Measurements from ENCODE around the gene HSD17B12.

HSD17B12 gene

DNA sequence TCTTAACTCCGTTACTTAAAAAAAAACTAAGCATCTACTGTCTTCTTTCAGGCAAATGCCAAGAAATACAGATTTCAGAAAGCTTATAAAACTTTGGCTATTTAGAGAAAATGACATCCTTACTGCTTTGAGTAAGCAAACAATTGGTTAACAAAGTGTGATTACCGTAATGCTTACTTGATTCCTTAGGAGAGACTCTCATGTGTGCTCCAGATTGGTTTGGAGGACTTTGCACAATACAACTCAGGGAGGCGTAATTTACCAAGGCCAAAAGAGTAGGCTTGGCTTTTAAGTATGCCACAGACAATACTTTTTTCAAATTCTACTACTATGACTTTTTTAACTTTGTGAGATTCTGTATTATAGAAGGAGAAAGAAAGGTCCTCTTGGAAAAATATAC, 123.2 kb downstream of the HSD17B12 start:
- DNase-seq (ENCODE audit: low read depth, low spot score) = no peak

DNA sequence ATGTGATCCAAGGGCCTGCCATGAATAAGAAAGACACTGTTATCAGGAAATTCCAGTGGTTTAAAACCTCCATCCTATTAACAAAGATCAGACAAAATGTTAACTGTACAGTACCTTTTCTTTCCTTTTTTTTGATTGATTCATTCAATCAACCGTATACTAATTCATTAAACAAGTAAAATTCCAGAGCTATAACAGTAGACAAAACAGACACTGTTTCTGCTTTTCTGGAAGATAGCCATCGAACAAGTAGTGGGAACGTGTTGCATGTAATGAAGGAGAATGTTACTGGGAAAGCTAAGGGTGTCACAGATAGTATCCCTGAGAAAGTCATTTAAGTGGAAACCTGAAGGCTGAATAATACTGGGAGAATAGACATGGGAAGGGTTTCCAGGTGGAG, 126.4 kb downstream of the HSD17B12 start:
- DNase-seq (ENCODE audit: low read depth, low spot score) = peak; percentile 49

DNA sequence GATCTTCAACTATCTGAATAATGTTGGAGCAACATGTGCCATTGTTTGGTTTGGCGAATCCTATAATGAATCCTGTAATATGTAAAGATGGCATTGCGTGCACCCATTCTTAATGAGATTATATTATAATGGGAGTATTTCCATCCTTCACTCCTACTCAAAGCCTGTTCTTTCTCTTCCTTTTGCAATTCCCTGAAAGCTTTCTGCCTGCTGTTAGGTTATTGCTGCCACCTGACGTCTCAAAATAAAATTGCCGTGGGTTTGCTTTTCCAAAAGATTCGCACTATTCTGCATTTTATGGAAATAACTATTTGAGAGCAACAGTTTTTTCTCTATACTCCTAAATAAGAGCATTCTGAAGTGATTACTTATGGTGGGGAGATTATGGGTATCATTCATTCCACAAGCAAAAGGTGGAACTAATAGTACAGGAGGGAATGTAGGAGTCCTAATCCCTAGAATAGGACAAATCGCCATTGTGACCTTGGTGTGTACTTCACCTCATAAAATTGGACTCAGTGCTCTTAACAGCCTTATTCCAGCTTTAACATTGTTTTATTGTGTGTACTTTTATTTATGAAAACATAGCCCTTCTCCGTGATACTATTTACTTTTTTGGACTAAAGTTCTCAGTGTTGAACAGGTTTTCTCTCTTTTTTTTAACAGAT, 130.5 kb downstream of the HSD17B12 start:
- DNase-seq (ENCODE audit: low read depth, low spot score) = peak; percentile 31

DNA sequence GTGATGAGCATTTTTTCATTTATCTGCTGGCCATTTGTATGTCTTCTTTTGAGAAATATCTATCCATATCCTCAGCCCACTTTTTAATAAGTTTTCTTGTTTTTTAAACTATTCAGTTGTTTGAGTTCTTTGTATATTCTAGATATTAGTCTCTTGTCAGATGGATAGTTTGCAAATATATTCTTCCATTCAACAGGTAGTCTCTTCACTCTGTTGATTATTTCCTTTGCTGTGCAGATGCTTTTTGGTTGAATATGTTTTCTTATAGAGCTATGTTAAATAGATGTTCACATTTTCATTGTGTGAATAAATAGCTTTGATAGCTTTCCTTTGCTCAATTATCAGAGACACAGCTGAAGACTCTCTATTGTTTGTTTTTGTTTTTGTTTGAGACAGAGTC, 131.9 kb downstream of the HSD17B12 start:
- DNase-seq (ENCODE audit: low read depth, low spot score) = no peak

DNA sequence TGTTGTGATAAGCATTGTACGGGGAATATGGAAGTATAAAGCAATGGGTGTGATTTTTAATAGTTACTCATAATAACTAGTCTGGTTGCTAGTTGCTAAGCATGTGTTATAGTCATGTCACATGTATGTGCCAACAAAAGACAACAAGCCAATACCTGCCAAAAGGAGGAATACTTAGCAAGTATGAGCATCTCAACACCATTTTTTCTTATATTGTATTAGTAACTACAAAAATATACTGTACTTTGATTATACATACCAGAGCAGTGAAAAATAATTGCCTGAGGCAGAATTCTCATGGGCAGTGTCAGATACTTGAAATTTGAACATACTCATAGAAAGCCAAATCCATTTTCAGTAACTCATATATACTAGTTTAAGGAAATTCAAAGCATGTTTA, 137.7 kb downstream of the HSD17B12 start:
- DNase-seq (ENCODE audit: low read depth, low spot score) = no peak

DNA sequence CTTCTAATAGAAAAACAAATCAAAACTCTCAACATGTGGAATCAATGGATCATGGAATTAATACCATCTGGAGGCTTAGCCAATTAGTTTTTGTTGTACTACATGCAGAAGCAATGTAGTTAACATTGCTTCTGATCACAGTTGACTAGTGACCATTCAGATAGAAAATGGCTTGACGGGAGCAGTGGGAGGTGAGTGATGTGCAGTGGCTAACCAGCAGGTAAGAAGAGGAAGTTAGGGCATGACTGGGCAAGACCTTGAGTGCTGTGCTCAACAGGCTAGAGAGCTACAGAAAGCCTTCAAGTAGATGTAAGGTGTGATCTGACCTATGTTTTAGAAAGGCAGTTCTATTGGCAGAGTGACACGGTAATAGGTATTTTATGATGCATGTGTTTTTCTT, 139.4 kb downstream of the HSD17B12 start:
- DNase-seq (ENCODE audit: low read depth, low spot score) = no peak

DNA sequence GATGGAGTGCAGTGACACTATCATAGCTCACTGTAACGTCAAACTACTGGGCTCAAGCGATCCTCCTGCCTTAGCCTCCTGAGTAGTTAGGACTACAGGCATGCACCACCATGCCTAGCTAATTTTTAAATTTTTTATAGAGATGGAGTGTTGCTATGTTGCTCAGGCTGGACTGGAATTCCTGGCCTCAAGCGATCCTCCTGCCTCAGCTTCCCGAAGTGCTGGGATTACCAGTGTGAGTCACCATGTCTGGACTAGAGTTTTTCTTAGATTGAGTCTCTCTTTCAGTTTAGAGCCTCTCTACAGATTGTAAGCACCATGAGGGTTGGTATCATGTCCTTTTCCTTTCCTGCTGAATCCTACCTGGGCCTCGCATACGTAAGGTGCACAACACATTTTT, 142.8 kb downstream of the HSD17B12 start:
- no peak for DNase-seq (ENCODE audit: low read depth, low spot score)

DNA sequence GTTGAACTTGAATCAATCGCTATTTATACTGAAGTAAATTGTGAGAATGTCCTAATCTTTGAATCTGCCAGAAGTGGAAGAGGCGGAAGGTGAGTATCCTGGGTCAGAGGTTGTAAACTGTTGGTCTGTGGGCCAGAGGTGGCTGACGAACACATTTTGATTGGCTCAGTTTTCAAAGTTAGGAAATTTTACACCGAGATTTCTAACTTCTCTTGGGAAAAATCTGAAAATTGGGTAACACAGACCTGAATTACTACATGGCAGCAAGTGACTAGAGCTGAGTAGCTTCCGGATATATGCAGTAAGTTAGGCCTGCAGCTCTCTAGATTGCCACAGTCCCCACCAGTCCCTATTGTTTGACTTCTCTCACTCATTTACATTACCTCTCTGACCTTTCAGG, 143.3 kb downstream of the HSD17B12 start:
- no peak for DNase-seq (ENCODE audit: low read depth, low spot score)

DNA sequence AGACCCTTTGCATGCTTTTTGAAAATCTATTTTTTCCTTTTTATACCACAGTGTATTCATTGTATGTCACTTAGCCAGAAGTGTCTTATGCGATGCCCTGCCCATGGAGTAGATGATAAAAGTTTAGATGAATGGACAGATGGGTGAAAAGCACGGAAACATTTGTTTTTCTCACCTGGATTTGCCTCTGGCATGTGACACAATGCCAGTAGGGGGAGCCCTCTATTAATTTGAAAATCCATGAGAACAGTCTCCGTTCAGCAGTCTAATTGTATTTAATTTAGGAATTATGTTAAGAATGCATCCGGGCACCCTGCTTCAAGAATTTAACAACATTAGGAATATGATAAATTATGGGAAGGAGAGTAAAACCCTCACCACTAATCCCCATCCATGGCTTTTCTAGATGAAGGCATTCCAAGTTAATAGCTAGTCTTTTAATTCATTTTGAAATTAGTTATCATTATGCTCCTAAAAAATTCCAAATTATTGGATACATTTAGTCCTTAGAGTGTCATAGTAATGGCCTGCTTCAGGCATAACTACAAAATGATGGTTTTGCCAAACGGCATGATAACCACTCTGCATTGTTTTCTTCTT, 144.8 kb downstream of the HSD17B12 start:
- peak; percentile 57 for DNase-seq (ENCODE audit: low read depth, low spot score)

DNA sequence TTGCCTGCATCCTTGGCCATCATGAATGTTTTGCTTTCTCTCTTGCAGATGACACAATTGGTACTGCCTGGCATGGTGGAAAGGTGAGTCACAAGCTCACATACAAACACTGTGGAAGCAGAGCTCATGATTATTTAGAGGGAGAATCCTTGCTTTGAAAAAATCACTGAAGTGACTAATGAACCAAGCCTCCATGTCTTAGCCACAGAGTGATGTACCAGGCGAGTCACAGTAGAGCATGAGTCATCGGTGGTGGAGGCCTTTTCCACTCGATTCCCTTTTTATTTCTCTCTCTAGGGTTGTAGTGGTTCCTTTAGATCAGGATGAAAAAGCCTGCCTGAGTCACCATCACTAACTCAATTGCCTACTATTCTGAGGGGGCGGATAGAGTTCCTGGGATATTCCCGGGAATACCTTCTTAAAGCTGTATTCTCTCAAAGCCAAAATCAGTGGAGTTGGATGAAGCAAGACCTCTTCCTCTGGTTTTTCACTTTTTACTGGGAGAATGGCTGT, 150.4 kb downstream of the HSD17B12 start:
- DNase-seq (ENCODE audit: low read depth, low spot score) = peak; percentile 98

DNA sequence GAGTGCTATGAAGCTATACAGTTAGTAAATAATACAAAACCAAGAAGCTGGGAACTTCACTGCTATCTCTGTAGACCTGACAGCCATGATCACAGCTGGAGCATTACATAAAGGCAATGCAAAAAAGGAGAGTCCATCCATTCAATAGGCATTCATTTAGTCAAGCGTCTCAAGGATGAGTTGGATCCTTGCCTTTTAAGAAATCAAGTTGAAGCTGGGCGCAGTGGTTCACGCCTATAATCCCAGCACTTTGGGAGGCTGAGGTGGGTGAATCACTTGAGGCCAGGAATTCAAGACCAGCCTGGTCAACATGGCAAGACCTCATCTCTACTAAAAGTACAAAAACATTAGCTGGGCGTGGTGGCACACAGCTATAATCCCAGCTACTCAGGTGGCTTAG, 152.0 kb downstream of the HSD17B12 start:
- peak; percentile 21 for DNase-seq (ENCODE audit: low read depth, low spot score)

DNA sequence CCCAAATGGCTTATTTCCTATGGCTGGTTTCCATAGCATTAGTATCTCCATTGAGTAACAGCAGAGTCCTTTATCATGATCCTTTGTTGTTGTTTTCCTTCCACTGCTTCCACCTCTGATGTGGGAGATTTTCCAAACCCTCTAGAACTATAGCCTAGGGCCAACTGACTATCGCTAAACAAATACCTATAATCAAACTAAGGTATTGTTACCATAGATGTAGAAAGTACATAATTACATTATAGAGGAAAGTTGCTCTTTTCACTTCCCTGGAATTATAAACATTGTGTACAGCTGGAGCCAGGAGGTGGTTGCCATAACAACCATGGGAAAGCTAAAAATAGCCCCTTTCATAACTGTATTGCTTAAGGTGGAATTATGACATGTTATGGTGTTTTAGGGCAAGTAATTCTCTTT, 153.1 kb downstream of the HSD17B12 start:
- peak; percentile 46 for DNase-seq (ENCODE audit: low read depth, low spot score)

DNA sequence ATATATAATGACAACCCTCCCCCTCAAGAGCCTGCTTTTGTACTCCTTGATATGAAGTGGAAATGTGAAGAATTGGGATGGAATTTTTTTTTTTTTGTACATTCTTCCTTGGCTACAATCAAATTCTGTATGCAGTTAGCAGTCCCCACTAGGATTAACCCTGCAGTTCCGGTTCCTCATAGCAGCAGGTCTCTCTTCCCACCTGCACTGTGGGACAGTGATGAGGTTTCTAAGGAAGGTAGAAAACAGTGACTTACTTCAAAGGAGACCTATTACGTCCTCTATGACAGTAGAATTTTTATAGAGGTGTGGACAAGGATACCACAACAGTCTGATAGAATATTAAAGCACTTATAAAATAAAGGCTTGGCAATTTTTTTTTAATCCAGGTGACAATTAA, 153.7 kb downstream of the HSD17B12 start:
- no peak for DNase-seq (ENCODE audit: low read depth, low spot score)

DNA sequence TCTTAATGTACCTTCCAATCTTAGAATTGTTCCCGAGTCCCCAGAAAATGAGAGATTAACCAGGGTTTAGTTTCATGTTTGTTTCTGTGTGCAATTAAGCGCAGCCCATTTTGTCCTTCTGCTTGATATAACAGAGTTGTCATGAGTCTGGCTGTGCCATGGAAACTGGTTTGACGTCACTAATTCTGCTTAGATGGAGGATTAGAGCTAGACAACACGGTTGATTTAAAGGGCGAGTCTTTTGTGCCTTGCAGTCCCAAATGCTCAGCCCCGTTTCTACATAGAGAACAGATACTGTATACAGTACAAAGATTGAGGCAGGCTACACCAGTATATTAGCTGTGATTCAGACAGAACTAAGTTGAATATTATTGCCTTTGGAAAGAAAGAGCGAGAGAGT, 154.6 kb downstream of the HSD17B12 start:
- peak; percentile 77 for DNase-seq (ENCODE audit: low read depth, low spot score)

DNA sequence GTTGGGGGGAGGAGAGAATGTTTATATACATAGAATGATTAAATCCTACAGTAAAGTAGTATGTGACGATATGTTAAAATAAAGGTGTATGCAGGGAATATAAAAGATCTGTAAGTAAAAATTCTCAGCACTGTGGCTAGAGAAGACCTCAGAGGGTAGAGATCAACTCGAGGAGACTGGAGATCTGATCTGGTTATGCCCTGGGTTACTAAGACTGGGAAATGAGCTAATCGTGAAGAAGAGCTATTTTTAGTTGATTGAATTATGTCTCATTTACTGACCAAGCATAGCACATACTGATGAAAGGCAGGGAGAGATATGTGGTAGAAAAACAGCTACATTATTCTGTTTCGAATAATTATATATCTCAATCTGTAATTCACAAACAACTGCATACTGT, 157.3 kb downstream of the HSD17B12 start:
- no peak for DNase-seq (ENCODE audit: low read depth, low spot score)

DNA sequence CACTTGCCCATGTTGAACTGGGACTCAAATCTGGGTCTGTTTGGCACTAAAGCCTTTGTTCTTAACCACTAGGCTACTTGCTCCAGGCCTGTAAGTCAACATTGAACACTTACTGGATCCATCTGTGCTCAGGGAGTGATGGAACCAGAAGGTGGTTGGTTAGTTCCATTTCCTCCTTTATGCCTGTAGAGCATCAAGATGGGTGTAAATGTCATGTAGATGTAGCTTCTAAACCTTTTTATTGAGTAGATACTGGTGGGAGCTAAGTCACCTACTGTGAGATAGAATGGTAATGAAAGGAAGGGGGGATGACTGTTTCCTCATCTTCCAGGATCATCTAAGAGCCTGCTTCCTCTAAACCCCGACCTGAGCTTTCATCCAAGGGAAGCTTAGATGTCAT, 161.5 kb downstream of the HSD17B12 start:
- no peak for DNase-seq (ENCODE audit: low read depth, low spot score)

DNA sequence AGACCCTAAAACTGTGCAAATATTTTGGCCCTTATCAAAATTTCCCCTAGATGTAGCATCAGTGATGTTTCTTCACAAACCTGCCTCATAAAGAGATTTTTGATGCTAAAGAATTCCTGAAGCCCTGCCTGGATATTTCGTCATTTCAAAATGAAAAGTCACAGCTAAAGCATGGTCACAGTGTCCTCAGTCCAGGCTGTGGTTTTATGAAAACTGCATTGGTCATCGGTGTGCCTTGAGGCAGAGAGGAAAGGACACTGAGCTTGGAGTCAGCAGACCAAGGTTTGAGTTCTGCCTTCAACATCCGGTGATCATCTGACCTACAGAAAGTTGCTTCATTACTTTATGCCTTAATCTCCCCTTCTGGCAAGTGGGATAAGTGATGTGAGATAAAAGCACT, 165.3 kb downstream of the HSD17B12 start:
- no peak for DNase-seq (ENCODE audit: low read depth, low spot score)

DNA sequence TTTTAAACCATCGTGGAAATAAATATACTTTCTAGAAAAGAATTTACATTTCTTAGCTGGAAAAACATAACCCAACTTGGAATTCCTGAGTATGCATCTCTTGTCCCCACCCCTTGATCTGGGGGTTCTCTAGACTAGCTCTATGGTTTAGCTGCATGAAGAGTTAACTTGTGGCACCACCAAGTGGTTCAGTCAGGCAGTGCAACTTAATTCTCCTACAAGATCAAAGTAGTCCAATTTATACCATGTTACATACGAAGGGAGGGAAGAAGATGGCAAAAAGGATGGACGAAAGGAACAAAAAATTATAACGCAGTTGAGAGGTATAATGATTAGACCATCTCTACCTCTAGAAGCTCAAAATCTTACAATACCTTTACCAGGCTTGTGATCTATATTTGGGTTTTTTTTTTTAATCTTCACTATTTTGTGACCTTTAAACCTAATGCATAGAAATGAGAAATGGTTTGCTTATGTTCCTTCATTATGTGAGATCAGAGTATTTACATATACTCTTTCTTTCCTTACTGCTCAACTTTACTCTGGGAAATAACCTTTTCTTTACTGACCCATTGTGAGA, 171.6 kb downstream of the HSD17B12 start:
- peak; percentile 87 for DNase-seq (ENCODE audit: low read depth, low spot score)

DNA sequence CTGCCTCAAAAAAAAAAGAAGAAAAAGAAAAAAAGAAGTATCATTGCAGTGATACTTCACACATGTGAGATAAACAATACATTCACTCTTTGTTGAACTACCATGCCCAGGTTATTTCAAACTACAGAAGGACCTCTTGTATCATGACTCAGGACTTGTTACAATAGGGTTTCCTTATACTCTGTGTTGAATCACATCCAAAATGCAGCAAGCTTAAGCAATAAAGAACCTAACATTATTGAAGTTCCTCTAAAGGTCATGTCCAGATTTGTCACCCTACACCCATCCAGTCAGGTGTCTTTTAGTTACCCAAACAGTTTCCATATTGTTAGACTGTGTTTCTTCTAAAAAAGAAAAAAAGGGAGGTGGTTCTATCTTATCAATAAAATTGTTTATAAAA, 173.2 kb downstream of the HSD17B12 start:
- DNase-seq (ENCODE audit: low read depth, low spot score) = no peak

DNA sequence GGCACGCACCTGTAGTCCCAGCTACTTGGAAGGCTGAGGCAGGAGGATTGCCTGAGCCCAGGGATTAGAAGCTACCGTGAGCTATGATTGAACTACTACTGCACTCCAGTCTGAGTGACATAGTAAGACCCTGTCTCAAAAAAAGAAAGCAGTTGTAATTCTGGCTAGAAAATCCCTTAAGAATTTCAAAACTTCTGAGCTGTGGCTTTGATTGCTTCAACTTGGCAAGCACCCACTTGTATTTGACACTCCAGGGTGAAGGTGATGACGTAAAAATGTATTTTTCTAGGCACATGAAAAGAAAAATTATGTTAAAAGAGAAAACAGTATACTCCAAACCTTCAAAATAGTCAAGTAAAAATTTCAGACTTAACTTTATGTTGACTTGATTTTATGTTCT, 176.5 kb downstream of the HSD17B12 start:
- DNase-seq (ENCODE audit: low read depth, low spot score) = no peak

DNA sequence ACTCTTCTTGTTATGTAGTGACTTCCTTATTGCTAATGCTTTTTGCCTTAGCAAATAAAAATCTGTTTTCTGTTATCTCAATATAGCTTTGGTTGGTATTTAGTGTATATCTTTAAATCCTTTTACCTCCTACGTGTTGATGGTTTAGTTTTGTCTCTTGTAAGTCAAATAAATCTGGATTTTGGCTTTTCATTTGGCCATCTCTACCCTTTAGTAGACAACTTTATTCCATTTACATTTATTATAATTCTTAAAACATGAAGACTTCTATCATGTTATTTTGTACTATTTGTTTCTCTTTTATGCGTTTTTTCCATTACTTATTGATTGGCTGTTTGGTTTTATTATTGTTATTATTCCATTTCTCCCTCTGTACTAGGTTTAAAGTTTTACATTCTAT, 180.6 kb downstream of the HSD17B12 start:
- no peak for DNase-seq (ENCODE audit: low read depth, low spot score)

DNA sequence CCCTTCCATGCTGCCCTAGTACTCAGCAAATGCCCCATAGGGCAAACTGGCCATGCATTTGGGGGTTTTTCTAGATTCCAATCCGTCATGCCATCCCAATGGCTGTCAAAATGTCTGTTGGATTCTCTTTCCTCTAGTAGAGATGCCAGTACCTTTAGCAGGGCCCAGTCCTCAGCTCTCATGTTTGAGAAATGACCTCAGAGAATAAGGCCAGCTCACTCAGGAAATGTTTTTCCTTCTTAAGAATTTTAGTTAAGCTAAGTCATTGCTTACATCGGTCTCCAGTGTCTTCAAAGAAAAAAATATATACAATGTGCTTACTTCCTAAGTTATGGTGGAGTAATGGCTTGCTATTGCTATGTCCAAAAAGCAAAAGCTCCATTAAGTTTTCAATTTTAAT, 186.0 kb downstream of the HSD17B12 start:
- no peak for DNase-seq (ENCODE audit: low read depth, low spot score)

DNA sequence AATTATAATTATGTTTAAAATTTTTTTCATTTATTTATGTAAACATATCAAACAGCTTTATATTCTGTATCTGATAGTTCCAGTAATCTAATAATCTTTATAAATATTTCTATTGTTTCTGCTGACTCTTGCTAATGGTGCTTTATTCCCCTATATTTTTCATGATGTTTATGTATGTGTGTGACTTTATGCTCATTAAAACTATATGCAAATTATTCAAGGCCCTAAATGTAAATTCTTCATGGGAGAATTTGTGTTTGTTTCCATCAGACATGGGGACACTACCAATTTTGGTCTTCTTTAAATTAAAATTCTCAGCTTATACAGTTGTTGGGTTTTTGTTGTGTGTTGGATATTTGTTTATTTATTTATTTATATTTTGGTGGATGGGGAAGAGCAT, 186.4 kb downstream of the HSD17B12 start:
- DNase-seq (ENCODE audit: low read depth, low spot score) = no peak
